ENCODE measurements around the gene PBX3.

Gene PBX3

GRCh38 chr9:125992557-125992956 is 245.4 kb downstream of the PBX3 start:
- Histone ChIP-seq H3K4me3 (ENCODE audit: low read depth, low read length) (no peak overlapping the region), H2AFZ (no peak overlapping the region), H3K27ac (no peak overlapping the region), H3K4me1 (no peaks in the 10 kb centered on the region), H3K9me3 (ENCODE audit: control insufficient read depth, low read length) (no peaks in the 10 kb centered on the region), H3K79me2 (no peaks in the 10 kb centered on the region), H3K36me3 (ENCODE audit: control insufficient read depth, insufficient read depth, low read length) (no peaks in the 10 kb centered on the region), H3K4me2 (ENCODE audit: low read length) (no peak overlapping the region), H3K9ac (no peak overlapping the region), H3K27me3 (ENCODE audit: control insufficient read depth, insufficient read depth, low read length) (no peaks in the 10 kb centered on the region)
- TF ChIP-seq CTCF (IDR thresholded peaks at IDR 0.05), result no peak

GRCh38 chr9:125993466-125993865 is 246.3 kb downstream of the PBX3 start:
- Histone ChIP-seq H3K4me2 (ENCODE audit: low read length) (no peak overlapping the region), H3K9me3 (ENCODE audit: control insufficient read depth, low read length) (no peaks in the 10 kb centered on the region), H3K27ac (no peak overlapping the region), H3K4me3 (ENCODE audit: low read depth, low read length) (no peak overlapping the region), H3K79me2 (no peaks in the 10 kb centered on the region), H3K27me3 (ENCODE audit: control insufficient read depth, insufficient read depth, low read length) (no peaks in the 10 kb centered on the region), H3K36me3 (ENCODE audit: control insufficient read depth, insufficient read depth, low read length) (no peaks in the 10 kb centered on the region), H2AFZ (no peak overlapping the region), H3K9ac (no peak overlapping the region), H3K4me1 (no peaks in the 10 kb centered on the region)
- no peak for TF ChIP-seq CTCF (IDR thresholded peaks at IDR 0.05)

GRCh38 chr9:125994066-125994943 is 247.1 kb downstream of the PBX3 start:
- no peak for TF ChIP-seq CTCF (IDR thresholded peaks at IDR 0.05)
- Histone ChIP-seq H3K79me2 (no peaks in the 10 kb centered on the region), H3K27ac (no peak overlapping the region), H3K9me3 (ENCODE audit: control insufficient read depth, low read length) (no peaks in the 10 kb centered on the region), H3K4me1 (no peaks in the 10 kb centered on the region), H3K4me3 (ENCODE audit: low read depth, low read length) (no peak overlapping the region), H3K27me3 (ENCODE audit: control insufficient read depth, insufficient read depth, low read length) (no peaks in the 10 kb centered on the region), H3K9ac (no peak overlapping the region), H3K36me3 (ENCODE audit: control insufficient read depth, insufficient read depth, low read length) (no peaks in the 10 kb centered on the region), H3K4me2 (ENCODE audit: low read length) (no peak overlapping the region), H2AFZ (no peak overlapping the region)

GRCh38 chr9:125995006-125995405 is 247.8 kb downstream of the PBX3 start:
- H3K79me2 ChIP-seq, result no peaks in the 10 kb centered on the region
- no peak overlapping the region for H3K9ac ChIP-seq
- H3K4me3 ChIP-seq (ENCODE audit: low read depth, low read length), result no peak overlapping the region
- no peak overlapping the region for H2AFZ ChIP-seq
- no peaks in the 10 kb centered on the region for H3K4me1 ChIP-seq
- no peak overlapping the region for H3K4me2 ChIP-seq (ENCODE audit: low read length)
- H3K27me3 ChIP-seq (ENCODE audit: control insufficient read depth, insufficient read depth, low read length), result no peaks in the 10 kb centered on the region
- no peak overlapping the region for H3K27ac ChIP-seq
- no peaks in the 10 kb centered on the region for H3K36me3 ChIP-seq (ENCODE audit: control insufficient read depth, insufficient read depth, low read length)
- TF ChIP-seq CTCF (IDR thresholded peaks at IDR 0.05), result no peak
- no peaks in the 10 kb centered on the region for H3K9me3 ChIP-seq (ENCODE audit: control insufficient read depth, low read length)

- Histone ChIP-seq H3K9me3 (ENCODE audit: control insufficient read depth, low read length) (no peaks in the 10 kb centered on the region), H3K36me3 (ENCODE audit: control insufficient read depth, insufficient read depth, low read length) (no peaks in the 10 kb centered on the region), H3K27me3 (ENCODE audit: control insufficient read depth, insufficient read depth, low read length) (no peaks in the 10 kb centered on the region), H3K4me1 (no peaks in the 10 kb centered on the region), H3K9ac (no peak overlapping the region), H3K27ac (no peak overlapping the region), H2AFZ (no peak overlapping the region), H3K4me3 (ENCODE audit: low read depth, low read length) (no peak overlapping the region), H3K4me2 (ENCODE audit: low read length) (no peak overlapping the region), H3K79me2 (no peaks in the 10 kb centered on the region)
- TF ChIP-seq CTCF (IDR thresholded peaks at IDR 0.05), result no peak
These were observed 248.5 kb downstream of the PBX3 start for GRCh38 chr9:125995706-125996105.

All from parathyroid adenoma (tissue), 2 donors.